Fibroblast of lung (primary cell): Measurements from ENCODE around the gene SSMEM1. TPM values are rescaled to one million over a fixed set of nuclear protein-coding genes. Genes with fewer than 3 reads are reported as not detected.
"Not testable (repeated sequence)": the region's sequence is repeated elsewhere in the genome, so short reads cannot be mapped to it uniquely, and the experiment has no call there.

Experiments used
- DNase-seq, 2 donors: peaks; one replicate each; pipeline versions ENCODE4 v3.0.0 to v3.0.0-alpha.2; 2010; ENCODE audit warnings: low read depth in 2 of 2
- H2AFZ ChIP-seq: 2 replicates; pipeline ENCODE4 v1.5.1; 2012; ENCODE audit warnings: low read length, control low read depth, inconsistent platforms
- H3K27ac ChIP-seq: 2 replicates; pipeline ENCODE4 v1.5.1; 2011; ENCODE audit warnings: low read length, control low read depth; ENCODE audit not compliant: insufficient read depth
- H3K27me3 ChIP-seq: 2 replicates; pipeline ENCODE4 v1.5.1; 2011; ENCODE audit warnings: mild to moderate bottlenecking, low read length; ENCODE audit not compliant: control insufficient read depth, insufficient read depth
- H3K36me3 ChIP-seq: 2 replicates; pipeline ENCODE4 v1.5.1; 2011; ENCODE audit warnings: low read length; ENCODE audit not compliant: control insufficient read depth, insufficient read depth
- H3K4me1 ChIP-seq: 2 replicates; pipeline ENCODE4 v1.5.1; 2011; ENCODE audit warnings: low read length; ENCODE audit not compliant: control insufficient read depth, insufficient read depth; ENCODE audit errors: extremely low read depth
- H3K4me2 ChIP-seq: 2 replicates; pipeline ENCODE4 v1.5.1; 2011; ENCODE audit warnings: low read length, control low read depth; ENCODE audit not compliant: insufficient read depth; ENCODE audit errors: extremely low read depth
- H3K4me3 ChIP-seq, 4 experiments: fragments of 200-600 bp in 1 of 4; sonication (generic) in 1 of 4; replicated peaks in 1 of 4; 2 replicates each; pipeline ENCODE4 v1.5.1; 2011 to 2016; ENCODE audit warnings: low read length in 4 of 4, low read depth in 3 of 4, mild to moderate bottlenecking in 3 of 4, control low read depth in 2 of 4, inconsistent platforms in 1 of 4, mixed read lengths in 1 of 4; ENCODE audit not compliant: insufficient read depth in 1 of 4; ENCODE audit errors: control extremely low read depth in 1 of 4
- H3K79me2 ChIP-seq: 2 replicates; pipeline ENCODE4 v1.5.1; 2012; ENCODE audit warnings: mild to moderate bottlenecking, low read length, inconsistent platforms; ENCODE audit not compliant: control insufficient read depth, insufficient read depth
- H3K9ac ChIP-seq: 2 replicates; pipeline ENCODE4 v1.5.1; 2011; ENCODE audit warnings: mild to moderate bottlenecking, low read length, control low read depth; ENCODE audit not compliant: insufficient read depth
- H3K9me3 ChIP-seq: 2 replicates; pipeline ENCODE4 v1.5.1; 2012; ENCODE audit warnings: low read depth, low read length; ENCODE audit not compliant: control insufficient read depth, insufficient read depth
- H4K20me1 ChIP-seq: 2 replicates; pipeline ENCODE4 v1.5.1; 2011; ENCODE audit warnings: low read length; ENCODE audit not compliant: control insufficient read depth, insufficient read depth; ENCODE audit errors: extremely low read depth
- CTCF ChIP-seq, 2 donors: IDR thresholded peaks in 1 of 2; conservative IDR thresholded peaks in 1 of 2; 1 replicate in 1 of 2; 2 replicates in 1 of 2; pipeline ENCODE4 v1.5.1; 2011 to 2012; ENCODE audit warnings: low read length in 2 of 2, control low read depth in 1 of 2, inconsistent platforms in 1 of 2, low read depth in 1 of 2, mild to moderate bottlenecking in 1 of 2
- EZH2 ChIP-seq: IDR thresholded peaks from 2 replicates; pipeline ENCODE4 v1.5.1; 2012; ENCODE audit warnings: low read length, control low read depth, mild to moderate bottlenecking; ENCODE audit errors: missing control alignments
- polyA plus RNA-seq, 2 donors: library from polyadenylated mRNA; depleted of rRNA in 1 of 2; stranded (reverse) in 1 of 2; unstranded in 1 of 2; fragments of >200 nt; gene quantifications; 2 replicates each; pipeline ENCODE4 v1.2.1, GENCODE V29; 2011 to 2012; ENCODE audit warnings: missing spikeins in 1 of 2
- total RNA-seq: library from RNA; depleted of rRNA; stranded (reverse); fragments of >200 nt; gene quantifications from 2 replicates; pipeline ENCODE4 v1.2.1, GENCODE V29; 2014

Gene SSMEM1
- total and polyA plus RNA-seq, 2 donors (not counting 1 experiment from before 2014, with no cell fraction given) = not detected

GRCh38 chr7:130240240-130240639 is 32.6 kb downstream of the SSMEM1 start:
- Histone ChIP-seq H3K9me3 (no peaks in the 10 kb centered on the region), H3K27ac (no peak overlapping the region), H3K4me1 (no peaks in the 10 kb centered on the region), H4K20me1 (no peaks in the 10 kb centered on the region), H3K4me3 (no peak overlapping the region), H3K79me2 (no peaks in the 10 kb centered on the region), H3K36me3 (no peaks in the 10 kb centered on the region), H3K9ac (no peak overlapping the region), H3K4me2 (no peak overlapping the region), H2AFZ (no peak overlapping the region), H3K27me3 (no peaks in the 10 kb centered on the region)
- TF ChIP-seq EZH2 = no peak
- no peak for TF ChIP-seq CTCF (conservative IDR thresholded peaks at IDR 0.05 in 1 of 2, IDR thresholded peaks at IDR 0.05 in 1 of 2; ENCODE audit: low read depth in 1 of 2, low read length in 2 of 2)
- DNase-seq = no peak

GRCh38 chr7:130242198-130243014 is 34.7 kb downstream of the SSMEM1 start:
- Histone ChIP-seq H3K79me2 (no peaks in the 10 kb centered on the region), H3K36me3 (no peaks in the 10 kb centered on the region), H3K4me1 (no peaks in the 10 kb centered on the region), H3K9me3 (no peaks in the 10 kb centered on the region), H3K9ac (no peak overlapping the region), H3K4me3 (no peak overlapping the region), H3K4me2 (no peak overlapping the region), H2AFZ (no peak overlapping the region), H3K27me3 (no peaks in the 10 kb centered on the region), H4K20me1 (no peaks in the 10 kb centered on the region), H3K27ac (no peak overlapping the region)
- peak; percentile 46 to 89 for DNase-seq
- TF ChIP-seq EZH2 (no peak), CTCF (conservative IDR thresholded peaks at IDR 0.05 in 1 of 2, IDR thresholded peaks at IDR 0.05 in 1 of 2; ENCODE audit: low read depth in 1 of 2, low read length in 2 of 2) (peak; percentile 85 to 90)

GRCh38 chr7:130243486-130243885 is 35.8 kb downstream of the SSMEM1 start:
- DNase-seq = peak; percentile 29 to 64
- H3K27me3 ChIP-seq, H3K4me3 ChIP-seq, H3K9ac ChIP-seq, H4K20me1 ChIP-seq, H3K27ac ChIP-seq, H3K9me3 ChIP-seq, H3K79me2 ChIP-seq, H3K4me1 ChIP-seq, H2AFZ ChIP-seq, H3K4me2 ChIP-seq, H3K36me3 ChIP-seq: not testable (repeated sequence)

- H3K9ac ChIP-seq = not testable (repeated sequence)
Measured at GRCh38 chr7:130246491-130246890, 38.8 kb downstream of the SSMEM1 start.

GRCh38 chr7:130248842-130249241 is 41.2 kb downstream of the SSMEM1 start:
- not testable (repeated sequence) for H3K4me1 ChIP-seq, H3K79me2 ChIP-seq, H2AFZ ChIP-seq, H3K4me3 ChIP-seq, H4K20me1 ChIP-seq, H3K36me3 ChIP-seq, H3K27ac ChIP-seq, H3K27me3 ChIP-seq, H3K4me2 ChIP-seq, H3K9ac ChIP-seq, H3K9me3 ChIP-seq, DNase-seq

More at GRCh38 chr7:130246491-130246890, 38.8 kb downstream of the SSMEM1 start:
- H3K4me3 ChIP-seq, H2AFZ ChIP-seq, H3K4me2 ChIP-seq, H3K36me3 ChIP-seq, H3K4me1 ChIP-seq, H3K79me2 ChIP-seq, H3K27me3 ChIP-seq, DNase-seq, H3K9me3 ChIP-seq, H3K27ac ChIP-seq, H4K20me1 ChIP-seq: not testable (repeated sequence)
